ENCODE data around the gene FBXL13. TPM values are rescaled to one million over a fixed set of nuclear protein-coding genes. Genes with fewer than 3 reads are reported as not detected.
A peak's percentile ranks its signal among the peaks of the same experiment; 100 is the strongest.
"Not testable (repeated sequence)": the region's sequence is repeated elsewhere in the genome, so short reads cannot be mapped to it uniquely, and the experiment has no call there.

FBXL13 gene
- total and polyA plus RNA-seq, 2 experiments from 2014 or later, result 2.1 to 2.2 TPM

DNA sequence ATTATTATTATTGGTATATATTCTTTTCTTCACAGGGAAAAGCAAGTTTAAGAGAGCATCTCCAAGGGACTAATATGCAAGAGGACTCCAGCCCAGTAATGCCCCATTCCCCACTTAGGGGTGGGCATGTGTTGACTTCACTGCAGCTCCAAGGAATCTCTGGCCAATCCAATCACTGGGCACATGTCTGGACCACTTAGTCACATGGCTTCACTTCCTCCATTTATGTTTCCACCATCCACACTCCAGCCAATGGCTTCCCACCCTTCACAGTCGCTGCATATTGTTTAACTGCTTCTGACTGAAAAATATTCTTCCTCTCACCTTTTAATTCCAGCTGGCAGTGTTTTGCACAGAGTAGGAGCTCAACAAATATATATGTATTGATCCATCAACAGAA lies 43.6 kb downstream of the FBXL13 start:
- Histone ChIP-seq H3K4me1 (ENCODE audit: low read depth) (no peaks in the 10 kb centered on the region), H3K9me3 (ENCODE audit: low read depth) (no peaks in the 10 kb centered on the region), H3K27ac (no peak overlapping the region), H3K27me3 (no peaks in the 10 kb centered on the region), H3K36me3 (no peaks in the 10 kb centered on the region), H3K4me3 (no peak overlapping the region)
- DNase-seq (ENCODE audit: low read depth in 1 of 2, low spot score in 1 of 2), result no peak
- TF ChIP-seq, protein P1, sequence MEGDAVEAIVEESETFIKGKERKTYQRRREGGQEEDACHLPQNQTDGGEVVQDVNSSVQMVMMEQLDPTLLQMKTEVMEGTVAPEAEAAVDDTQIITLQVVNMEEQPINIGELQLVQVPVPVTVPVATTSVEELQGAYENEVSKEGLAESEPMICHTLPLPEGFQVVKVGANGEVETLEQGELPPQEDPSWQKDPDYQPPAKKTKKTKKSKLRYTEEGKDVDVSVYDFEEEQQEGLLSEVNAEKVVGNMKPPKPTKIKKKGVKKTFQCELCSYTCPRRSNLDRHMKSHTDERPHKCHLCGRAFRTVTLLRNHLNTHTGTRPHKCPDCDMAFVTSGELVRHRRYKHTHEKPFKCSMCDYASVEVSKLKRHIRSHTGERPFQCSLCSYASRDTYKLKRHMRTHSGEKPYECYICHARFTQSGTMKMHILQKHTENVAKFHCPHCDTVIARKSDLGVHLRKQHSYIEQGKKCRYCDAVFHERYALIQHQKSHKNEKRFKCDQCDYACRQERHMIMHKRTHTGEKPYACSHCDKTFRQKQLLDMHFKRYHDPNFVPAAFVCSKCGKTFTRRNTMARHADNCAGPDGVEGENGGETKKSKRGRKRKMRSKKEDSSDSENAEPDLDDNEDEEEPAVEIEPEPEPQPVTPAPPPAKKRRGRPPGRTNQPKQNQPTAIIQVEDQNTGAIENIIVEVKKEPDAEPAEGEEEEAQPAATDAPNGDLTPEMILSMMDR (IDR thresholded peaks at IDR 0.05; ENCODE audit: low read depth, low read length), result no peak

DNA sequence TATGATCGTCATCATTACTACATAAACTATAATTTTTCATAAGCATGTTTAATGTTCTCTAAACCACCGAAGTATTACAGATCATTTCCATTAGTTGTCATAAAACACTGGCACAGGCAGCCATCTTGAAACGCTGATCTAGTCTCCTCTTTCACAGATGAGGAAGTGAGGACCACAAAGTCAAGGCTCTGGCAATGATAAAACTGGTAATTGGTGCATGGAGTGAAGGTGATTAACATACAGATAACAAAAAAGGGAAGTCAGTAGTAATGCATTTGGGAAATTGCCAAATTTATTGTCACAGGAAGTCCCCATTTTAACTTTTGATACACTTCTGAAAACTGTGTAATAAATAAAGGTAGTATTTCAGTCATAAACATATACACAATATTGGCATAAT lies 49.3 kb downstream of the FBXL13 start:
- no peak for DNase-seq (ENCODE audit: low read depth in 1 of 2, low spot score in 1 of 2)
- Histone ChIP-seq H3K4me1 (ENCODE audit: low read depth) (no peaks in the 10 kb centered on the region), H3K27me3 (no peaks in the 10 kb centered on the region), H3K4me3 (no peak overlapping the region), H3K9me3 (ENCODE audit: low read depth) (no peaks in the 10 kb centered on the region), H3K36me3 (no peaks in the 10 kb centered on the region), H3K27ac (no peak overlapping the region)
- TF ChIP-seq, protein P1 (IDR thresholded peaks at IDR 0.05; ENCODE audit: low read depth, low read length), result no peak

DNA sequence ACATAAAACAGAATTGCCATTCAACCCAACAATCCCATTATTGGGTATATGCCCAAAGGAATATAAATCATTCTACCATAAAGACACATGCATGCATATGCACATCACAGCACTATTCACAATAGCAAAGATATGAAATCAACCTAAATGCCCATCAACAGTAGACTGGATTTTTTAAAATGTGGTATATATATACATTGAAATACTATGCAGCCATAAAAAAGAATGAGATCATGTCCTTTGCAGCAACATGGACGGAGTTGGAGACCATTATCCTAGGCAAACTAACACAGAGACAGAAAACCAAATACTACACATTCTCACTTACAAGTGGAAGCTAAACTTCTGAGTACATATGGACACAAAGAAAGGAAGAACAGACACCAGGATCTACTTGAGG lies 51.0 kb downstream of the FBXL13 start:
- not testable (repeated sequence) for H3K27me3 ChIP-seq; H3K36me3 ChIP-seq; DNase-seq (ENCODE audit: low read depth in 1 of 2, low spot score in 1 of 2)

DNA sequence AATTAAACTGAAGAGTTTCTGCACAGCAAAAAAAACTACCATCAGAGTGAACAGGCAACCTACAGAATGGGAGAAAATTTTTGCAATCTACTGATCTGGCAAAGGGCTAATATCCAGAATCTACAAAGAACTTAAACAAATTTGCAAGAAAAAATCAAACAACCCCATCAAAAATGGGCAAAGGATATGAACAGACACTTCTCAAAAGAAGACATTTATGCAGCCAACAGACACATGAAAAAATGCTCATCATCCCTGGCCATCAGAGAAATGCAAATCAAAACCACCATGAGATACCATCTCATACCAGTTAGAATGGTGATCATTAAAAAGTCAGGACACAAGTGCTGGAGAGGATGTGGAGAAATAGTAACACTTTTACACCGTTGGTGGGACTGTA lies 53.1 kb downstream of the FBXL13 start:
- H3K4me1 ChIP-seq (ENCODE audit: low read depth); DNase-seq (ENCODE audit: low read depth in 1 of 2, low spot score in 1 of 2); H3K27ac ChIP-seq; H3K36me3 ChIP-seq; H3K4me3 ChIP-seq; H3K9me3 ChIP-seq (ENCODE audit: low read depth); H3K27me3 ChIP-seq: not testable (repeated sequence)

More for the DNA sequence above, 51.0 kb downstream of the FBXL13 start:
- not testable (repeated sequence) for H3K9me3 ChIP-seq (ENCODE audit: low read depth); H3K4me1 ChIP-seq (ENCODE audit: low read depth); H3K27ac ChIP-seq; H3K4me3 ChIP-seq

DNA sequence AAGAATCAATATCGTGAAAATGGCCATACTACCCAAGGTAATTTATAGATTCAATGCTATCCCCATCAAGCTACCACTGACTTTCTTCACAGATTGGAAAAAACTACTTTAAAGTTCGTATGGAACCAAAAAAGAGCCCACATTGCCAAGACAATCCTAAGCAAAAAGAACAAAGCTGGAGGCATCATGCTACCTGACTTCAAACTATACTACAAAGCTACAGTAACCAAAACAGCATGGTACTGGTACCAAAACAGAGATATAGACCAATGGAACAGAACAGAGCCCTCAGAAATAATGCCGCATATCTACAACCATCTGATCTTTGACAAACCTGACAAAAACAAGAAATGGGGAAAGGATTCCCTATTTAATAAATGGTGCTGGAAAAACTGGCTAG lies 53.7 kb downstream of the FBXL13 start:
- H3K9me3 ChIP-seq (ENCODE audit: low read depth); H3K4me1 ChIP-seq (ENCODE audit: low read depth); H3K27me3 ChIP-seq; H3K36me3 ChIP-seq; DNase-seq (ENCODE audit: low read depth in 1 of 2, low spot score in 1 of 2); H3K4me3 ChIP-seq; H3K27ac ChIP-seq: not testable (repeated sequence)

DNA sequence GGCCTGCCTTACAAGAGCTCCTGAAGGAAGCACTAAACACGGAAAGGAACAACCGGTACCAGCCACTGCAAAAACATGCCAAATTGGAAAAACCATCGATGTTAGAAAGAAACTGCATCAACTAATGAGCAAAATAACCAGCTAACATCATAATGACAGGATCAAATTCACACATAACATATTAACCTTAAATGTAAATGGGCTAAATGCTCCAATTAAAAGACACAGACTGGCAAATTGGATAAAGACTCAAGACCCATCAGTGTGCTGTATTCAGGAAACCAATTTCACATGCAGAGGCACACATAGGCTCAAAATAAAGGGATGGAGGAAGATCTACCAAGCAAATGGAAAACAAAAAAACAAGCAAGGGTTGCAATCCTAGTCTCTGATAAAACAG lies 56.3 kb downstream of the FBXL13 start:
- H3K9me3 ChIP-seq (ENCODE audit: low read depth); H3K4me1 ChIP-seq (ENCODE audit: low read depth); H3K36me3 ChIP-seq: not testable (repeated sequence)

DNA sequence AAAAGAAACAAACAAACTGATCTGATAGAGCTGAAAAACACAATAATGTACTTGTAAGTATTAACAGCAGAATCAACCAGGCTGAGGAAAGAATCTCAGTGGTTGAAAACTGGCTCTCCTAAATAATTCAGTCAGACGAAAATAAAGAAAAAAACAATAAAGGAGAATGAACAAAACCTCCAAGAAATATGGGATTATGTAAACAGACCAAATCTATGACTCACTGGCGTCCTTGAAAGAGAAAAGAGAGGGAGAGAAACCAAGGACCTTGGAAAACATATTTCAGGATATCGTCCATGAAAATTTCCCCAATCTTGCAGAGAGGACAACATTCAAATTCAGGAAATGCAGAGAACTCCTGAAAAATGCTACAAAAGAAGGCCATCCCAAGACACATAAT lies 62.9 kb downstream of the FBXL13 start:
- no peaks in the 10 kb centered on the region for H3K4me1 ChIP-seq (ENCODE audit: low read depth)
- no peaks in the 10 kb centered on the region for H3K36me3 ChIP-seq
- no peak overlapping the region for H3K27ac ChIP-seq
- no peaks in the 10 kb centered on the region for H3K9me3 ChIP-seq (ENCODE audit: low read depth)
- H3K4me3 ChIP-seq, result no peak overlapping the region
- DNase-seq (ENCODE audit: low read depth in 1 of 2, low spot score in 1 of 2), result peak in 1 of 2 donors; percentile 24
- no peaks in the 10 kb centered on the region for H3K27me3 ChIP-seq
- TF ChIP-seq, protein P1 (IDR thresholded peaks at IDR 0.05; ENCODE audit: low read depth, low read length), result no peak

More for the DNA sequence above, 56.3 kb downstream of the FBXL13 start:
- H3K4me3 ChIP-seq; H3K27ac ChIP-seq; DNase-seq (ENCODE audit: low read depth in 1 of 2, low spot score in 1 of 2); H3K27me3 ChIP-seq: not testable (repeated sequence)

DNA sequence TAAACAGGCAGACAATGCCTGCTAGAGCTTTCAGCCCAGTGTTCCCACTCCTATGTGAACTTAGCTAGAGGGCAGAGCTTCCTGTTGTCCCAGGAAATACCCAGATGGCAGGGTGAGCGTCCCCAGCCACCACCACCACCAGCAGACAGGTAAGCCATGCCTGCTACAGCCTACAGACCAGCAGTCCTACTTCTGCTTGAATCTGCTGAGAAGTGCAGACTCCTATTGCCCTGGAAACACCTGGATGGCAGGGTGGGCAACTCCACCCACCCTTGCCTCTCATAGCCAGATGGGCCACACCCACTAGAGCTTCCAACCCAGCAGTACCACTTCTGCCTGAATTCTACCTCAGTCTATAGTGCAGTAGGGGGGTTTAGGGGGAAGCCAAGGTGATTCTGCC lies 64.4 kb downstream of the FBXL13 start:
- no peak overlapping the region for H3K27ac ChIP-seq
- no peak overlapping the region for H3K4me3 ChIP-seq
- no peak for DNase-seq (ENCODE audit: low read depth in 1 of 2, low spot score in 1 of 2)
- H3K36me3 ChIP-seq, result no peaks in the 10 kb centered on the region
- no peaks in the 10 kb centered on the region for H3K27me3 ChIP-seq
- H3K4me1 ChIP-seq (ENCODE audit: low read depth), result no peaks in the 10 kb centered on the region
- no peaks in the 10 kb centered on the region for H3K9me3 ChIP-seq (ENCODE audit: low read depth)
- TF ChIP-seq, protein P1 (IDR thresholded peaks at IDR 0.05; ENCODE audit: low read depth, low read length), result no peak
